Measurements from ENCODE around the gene CXCL12.

- no peak for TF ChIP-seq CTCF (IDR thresholded peaks at IDR 0.05)
- TF ChIP-seq REST (IDR thresholded peaks at IDR 0.05; ENCODE audit: insufficient read depth in 1 of 2, low read depth in 2 of 2, low read length in 1 of 2) = no peak
- TF ChIP-seq POLR2AphosphoS5 (IDR thresholded peaks at IDR 0.05; ENCODE audit: low read depth, low read length) = no peak
- no peak for TF ChIP-seq SIN3A (IDR thresholded peaks at IDR 0.05; ENCODE audit: borderline replicate concordance, insufficient read depth, low read depth, low read length)
Observed at GRCh38 chr10:44347609-44348400, 37.1 kb downstream of the CXCL12 start.
